ENCODE measurements around the gene KATNAL1. TPM values are rescaled to one million over a fixed set of nuclear protein-coding genes. Genes with fewer than 3 reads are reported as not detected.

KATNAL1 gene
- total and polyA plus RNA-seq, 2 of the 4 experiments (the other 2 are of a cell fraction): 6.9 to 16.8 TPM

- dilution Hi-C loops (cut with HindIII; ENCODE audit: low sequenced_read_pairs, unreplicated experiment) (no loop called here), in situ Hi-C loops (cut with MboI; ENCODE audit: low sequenced_read_pairs) (no loop called here), intact Hi-C loops (cut with micrococcal nuclease) (no loop called here)
- no peak overlapping the region for H3K27ac ChIP-seq (ENCODE audit: insufficient read depth, low read length)
- H2AFZ ChIP-seq (replicated peaks; ENCODE audit: low read length, poor library complexity): no peak overlapping the region
- ChIA-PET CTCF (no interaction called here), POLR2A (ENCODE audit: unreplicated experiment) (no interaction called here)
- H3K36me3 ChIP-seq (ENCODE audit: control insufficient read depth, insufficient read depth, low read length): no peaks in the 10 kb centered on the region
- H3K9me1 ChIP-seq (ENCODE audit: insufficient read depth, low read length): no peaks in the 10 kb centered on the region
- no peak for DNase-seq
- no peak overlapping the region for H3K4ac ChIP-seq (ENCODE audit: low read depth, low read length)
- no peaks in the 10 kb centered on the region for H3K9me3 ChIP-seq (ENCODE audit: control insufficient read depth, insufficient read depth, low read length)
- ATAC-seq (ENCODE audit: low read depth): no peak
- H4K20me1 ChIP-seq (ENCODE audit: insufficient read depth, low read length): no peaks in the 10 kb centered on the region
- H3K23ac ChIP-seq (ENCODE audit: low read depth, low read length): no peak overlapping the region
- no peak overlapping the region for H3K18ac ChIP-seq (ENCODE audit: low read depth, low read length)
- TF ChIP-seq RFX5 (IDR thresholded peaks at IDR 0.05; ENCODE audit: low read depth, low read length) (no peak), USF2 (IDR thresholded peaks at IDR 0.05; ENCODE audit: low read depth, low read length) (no peak), ELK1 (IDR thresholded peaks at IDR 0.05; ENCODE audit: borderline replicate concordance, low read depth, low read length) (no peak), CTCF (conservative IDR thresholded peaks at IDR 0.05; ENCODE audit: low read depth, low read length) (no peak), RCOR1 (IDR thresholded peaks at IDR 0.05; ENCODE audit: insufficient replicate concordance, low read length) (no peak), CEBPB (IDR thresholded peaks at IDR 0.05; ENCODE audit: low read depth, low read length) (no peak), MXI1 (IDR thresholded peaks at IDR 0.05; ENCODE audit: borderline replicate concordance, low read depth, low read length) (no peak), CHD1 (IDR thresholded peaks at IDR 0.05; ENCODE audit: low read depth, low read length) (no peak), NFE2L2 (IDR thresholded peaks at IDR 0.05; ENCODE audit: low read depth, low read length) (no peak), MAZ (IDR thresholded peaks at IDR 0.05; ENCODE audit: borderline replicate concordance, low read depth, low read length) (no peak)
- H2AK5ac ChIP-seq (ENCODE audit: low read depth, low read length): no peak overlapping the region
- H2AK9ac ChIP-seq (replicated peaks; ENCODE audit: low read depth, low read length, poor library complexity): no peak overlapping the region
- H3K4me1 ChIP-seq (ENCODE audit: control insufficient read depth, insufficient read depth, low read length): no peaks in the 10 kb centered on the region
- H4K91ac ChIP-seq (ENCODE audit: insufficient read depth, low read depth, low read length): no peak overlapping the region
- H3K27me3 ChIP-seq (ENCODE audit: control insufficient read depth, insufficient read depth, low read length): no peaks in the 10 kb centered on the region
- BruUV-seq (replicated peaks): no TSS peak
- 90% methylated on average over 5 of the region's 5 CpGs; no CpG with 5 or more reads in 1 of the 2 experiments for WGBS, 2 experiments (ENCODE audit: extremely low coverage in 2 of 2, insufficient read length in 1 of 2)
- H3K4me3 ChIP-seq (ENCODE audit: insufficient read depth, low read depth, low read length): no peak overlapping the region
- H2BK15ac ChIP-seq (ENCODE audit: low read depth, low read length): no peak overlapping the region
- no peak overlapping the region for H3K9ac ChIP-seq (ENCODE audit: low read depth, low read length)
- no peaks in the 10 kb centered on the region for H3K79me1 ChIP-seq (ENCODE audit: low read depth in 1 of 2, low read length in 2 of 2)
- H4K8ac ChIP-seq (ENCODE audit: low read depth in 2 of 2, low read length in 2 of 2): no peak overlapping the region
- H3K14ac ChIP-seq (replicated peaks; ENCODE audit: low read depth, low read length): no peak overlapping the region
- H2BK5ac ChIP-seq (ENCODE audit: low read depth, low read length, poor library complexity, severe bottlenecking): no peak overlapping the region
- H4K5ac ChIP-seq (ENCODE audit: low read depth, low read length): no peak overlapping the region
- no peak overlapping the region for H2BK120ac ChIP-seq (ENCODE audit: low read depth, low read length)
- no peak overlapping the region for H3K56ac ChIP-seq (ENCODE audit: extremely low read depth, insufficient read depth, low read length)
- H2BK20ac ChIP-seq (ENCODE audit: low read depth, low read length): no peak overlapping the region
- no peak overlapping the region for H3K4me2 ChIP-seq (ENCODE audit: low read depth, low read length)
These were observed 128.4 kb downstream of the KATNAL1 start for GRCh38 chr13:30178976-30179375.

All from IMR-90 (cell line).